Measurements from ENCODE around the gene STAG2.
A peak's percentile ranks its signal among the peaks of the same experiment; 100 is the strongest.
"Not testable (repeated sequence)": the region's sequence is repeated elsewhere in the genome, so short reads cannot be mapped to it uniquely, and the experiment has no call there.

Gene STAG2

DNA sequence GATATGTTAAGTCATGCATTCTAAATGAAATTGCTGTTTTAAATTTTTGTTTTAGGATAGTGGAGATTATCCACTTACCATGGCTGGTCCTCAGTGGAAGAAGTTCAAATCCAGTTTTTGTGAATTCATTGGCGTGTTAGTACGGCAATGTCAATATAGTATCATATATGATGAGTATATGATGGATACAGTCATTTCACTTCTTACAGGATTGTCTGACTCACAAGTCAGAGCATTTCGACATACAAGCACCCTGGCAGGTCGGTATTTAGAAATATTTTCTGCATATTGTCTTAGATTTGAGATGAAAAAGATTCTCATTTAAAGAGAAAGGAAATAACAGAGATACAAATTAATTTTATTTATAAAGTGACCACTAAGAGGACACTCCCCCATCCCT is 83.6 kb downstream of the STAG2 start:
- no peak for DNase-seq

DNA sequence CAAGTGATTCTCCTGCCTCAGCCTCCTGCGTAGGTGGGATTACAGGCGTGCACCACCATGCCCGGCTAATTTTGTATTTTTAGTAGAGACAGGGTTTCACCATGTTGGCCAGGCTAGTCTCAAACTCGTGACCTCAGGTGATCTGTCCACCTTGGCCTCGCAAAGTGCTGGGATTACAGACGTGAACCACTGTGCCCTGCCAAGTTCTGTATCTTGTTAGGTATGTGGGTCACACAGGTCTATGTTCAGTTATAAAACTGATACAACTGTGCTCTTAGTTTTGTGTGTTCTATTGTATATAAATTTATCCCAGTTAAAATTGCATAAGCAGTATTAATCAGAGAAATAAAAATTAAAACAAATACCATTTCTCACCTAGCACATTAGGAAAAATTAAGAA is 122.9 kb downstream of the STAG2 start:
- not testable (repeated sequence) for DNase-seq

- DNase-seq = no peak
Measured at GRCh38 chrX:124085063-124085462, 123.6 kb downstream of the STAG2 start.

DNA sequence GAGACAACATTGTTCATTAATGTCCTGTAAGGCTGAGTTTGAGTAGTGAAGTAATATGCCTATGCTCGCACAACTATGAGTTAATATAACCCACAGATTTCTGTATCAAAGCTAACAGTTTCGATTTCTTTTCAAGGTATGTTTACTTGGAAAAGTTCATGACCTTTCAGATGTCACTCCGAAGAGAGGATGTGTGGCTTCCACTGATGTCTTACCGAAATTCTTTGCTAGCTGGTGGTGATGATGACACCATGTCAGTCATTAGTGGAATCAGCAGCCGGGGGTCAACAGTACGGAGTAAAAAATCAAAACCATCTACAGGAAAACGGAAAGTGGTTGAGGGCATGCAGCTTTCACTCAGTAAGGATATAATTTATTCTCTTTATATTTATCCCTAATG is 124.9 kb downstream of the STAG2 start:
- DNase-seq = peak; percentile 3

DNA sequence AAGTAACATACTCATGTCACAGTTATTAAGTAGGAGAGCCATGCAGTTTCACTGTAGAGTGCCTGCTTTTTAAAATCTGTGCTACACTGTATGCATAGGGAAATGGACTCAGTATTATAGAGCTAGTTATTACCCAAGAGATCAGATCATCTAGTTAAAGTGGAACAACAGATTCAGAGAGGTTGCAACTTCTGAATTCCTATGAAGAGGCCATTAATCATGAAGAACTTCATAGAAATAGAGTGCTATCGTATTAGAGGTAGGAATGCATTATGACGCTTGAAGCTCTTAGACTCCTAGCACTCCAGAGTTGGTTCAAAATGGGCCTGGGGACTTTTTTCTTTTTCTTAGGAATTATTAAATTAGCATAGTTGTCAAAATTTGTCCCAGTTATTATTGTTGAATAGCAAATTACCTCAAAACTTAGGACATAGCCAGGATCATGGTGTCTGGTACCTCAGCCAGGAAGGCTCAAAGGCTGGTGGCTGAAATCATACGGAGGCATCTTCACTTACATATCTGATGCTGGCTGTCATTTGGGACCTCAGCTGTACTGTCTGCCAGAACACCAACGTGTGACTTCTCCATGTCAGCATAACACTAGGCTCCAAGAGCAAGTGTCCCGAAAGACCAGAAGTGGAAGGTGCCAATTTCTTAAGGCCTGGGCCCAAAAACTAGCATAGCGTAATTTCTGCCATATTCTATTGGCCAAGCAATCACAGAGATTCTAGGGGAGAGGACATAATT is 125.7 kb downstream of the STAG2 start:
- no peak for DNase-seq

GRCh38 chrX:124093222-124093621 is 131.7 kb downstream of the STAG2 start:
- no peak for DNase-seq

DNA sequence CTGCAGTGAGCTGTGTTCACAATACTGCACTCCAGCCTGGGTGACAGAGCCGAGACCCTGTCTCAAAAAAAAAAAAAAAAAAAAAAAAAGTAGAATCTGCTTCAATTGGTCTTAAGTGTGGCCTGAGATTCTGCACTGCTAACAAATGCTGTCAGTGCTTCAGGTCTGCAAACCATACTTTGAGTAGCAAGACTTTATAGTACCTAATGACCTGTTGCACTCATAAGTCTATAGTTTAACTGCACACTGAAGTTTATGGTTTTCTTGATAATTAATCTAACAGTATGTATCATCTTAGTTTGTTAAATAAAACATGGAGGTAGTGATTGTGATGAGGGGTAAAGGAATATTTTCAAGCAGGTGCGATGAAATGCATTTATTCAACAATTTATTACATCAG is 135.6 kb downstream of the STAG2 start:
- no peak for DNase-seq

DNA sequence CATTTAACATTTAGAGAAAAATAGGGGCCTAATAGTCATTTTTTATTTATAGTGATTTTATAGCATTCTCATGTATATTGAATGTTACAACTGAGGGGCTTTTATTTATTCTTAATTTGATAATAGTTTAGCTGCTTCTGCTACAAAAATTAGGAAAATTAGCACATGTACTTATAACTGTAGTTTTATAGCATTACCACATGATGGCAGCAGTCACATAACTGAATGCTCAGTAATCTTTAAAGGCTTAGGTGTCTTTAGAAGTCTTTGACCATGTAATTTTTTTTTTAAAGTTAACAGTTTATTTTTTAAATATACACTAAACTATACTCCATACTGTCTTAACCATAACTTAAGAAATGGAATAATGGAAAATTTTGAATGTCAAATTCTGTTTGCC is 136.6 kb downstream of the STAG2 start:
- DNase-seq = no peak

DNA sequence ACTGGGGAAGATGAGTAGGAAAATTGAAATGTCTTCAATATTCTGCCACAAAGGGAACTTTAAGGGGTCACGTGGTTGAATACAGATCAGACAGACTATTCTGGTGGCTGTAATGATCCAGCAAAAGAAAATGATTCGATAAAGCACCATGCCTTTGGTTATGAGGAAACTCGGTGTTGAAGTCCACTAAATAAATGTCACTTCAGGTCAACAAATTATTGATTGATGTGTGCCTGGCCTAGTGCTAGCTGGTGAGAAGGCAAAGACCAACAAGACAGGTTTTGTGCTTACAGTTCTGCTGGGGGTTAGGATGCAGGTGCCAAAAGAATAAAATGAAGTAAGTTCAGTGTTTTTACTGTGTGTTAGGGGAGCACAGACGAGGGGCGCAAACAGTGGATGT is 142.5 kb downstream of the STAG2 start:
- DNase-seq = no peak

GRCh38 chrX:124104512-124104911 is 143.0 kb downstream of the STAG2 start:
- not testable (repeated sequence) for DNase-seq

DNA sequence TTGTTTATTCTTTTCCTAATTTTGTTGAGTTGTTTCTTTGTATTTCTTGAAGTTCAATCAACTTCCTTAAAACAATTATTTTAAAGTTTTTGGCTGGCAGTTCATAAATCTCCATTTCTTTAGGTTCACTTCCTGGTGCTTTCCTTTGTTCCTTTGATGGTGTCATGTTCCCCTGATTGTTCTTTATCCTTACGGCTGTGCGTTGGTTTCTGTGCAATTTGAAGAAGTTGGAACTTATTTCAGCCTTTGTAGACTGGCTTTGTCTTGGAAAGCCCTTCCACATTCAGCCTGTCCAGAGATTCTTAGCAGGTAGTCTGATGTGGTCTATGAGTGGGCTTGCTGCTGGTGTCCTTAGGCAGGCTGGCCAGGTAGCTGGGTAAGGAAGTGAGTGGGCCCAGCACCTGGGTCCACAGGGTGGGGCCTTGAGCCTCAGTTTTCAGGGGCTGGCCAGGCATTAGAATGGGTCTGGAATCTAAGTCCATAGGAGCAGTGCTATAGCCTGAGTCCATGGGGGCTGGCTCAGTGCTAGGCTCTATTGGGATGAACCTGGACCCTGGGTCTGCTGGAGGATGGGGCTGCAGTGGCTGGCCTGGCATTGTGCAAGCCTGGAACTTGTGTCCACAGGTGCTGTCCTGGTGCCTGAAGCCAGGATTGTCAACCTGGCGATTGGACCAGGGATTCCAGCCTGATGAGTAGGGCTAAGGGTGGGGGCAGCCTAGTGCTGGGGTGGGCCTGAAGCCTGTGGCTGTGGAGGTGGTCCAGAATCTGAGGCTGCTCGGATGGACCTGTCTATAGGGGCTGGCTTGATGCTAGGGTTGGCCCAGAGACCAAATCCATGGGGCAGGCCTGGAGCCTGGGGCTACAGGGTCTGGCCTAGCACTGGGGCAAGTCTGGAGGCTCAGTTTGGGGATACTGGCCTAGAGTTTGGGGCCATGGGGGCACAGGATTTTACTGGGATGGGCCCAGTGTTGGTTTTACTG is 152.4 kb downstream of the STAG2 start:
- no peak for DNase-seq

- no peak for DNase-seq
Measured at GRCh38 chrX:124117325-124117724, 155.8 kb downstream of the STAG2 start.

DNA sequence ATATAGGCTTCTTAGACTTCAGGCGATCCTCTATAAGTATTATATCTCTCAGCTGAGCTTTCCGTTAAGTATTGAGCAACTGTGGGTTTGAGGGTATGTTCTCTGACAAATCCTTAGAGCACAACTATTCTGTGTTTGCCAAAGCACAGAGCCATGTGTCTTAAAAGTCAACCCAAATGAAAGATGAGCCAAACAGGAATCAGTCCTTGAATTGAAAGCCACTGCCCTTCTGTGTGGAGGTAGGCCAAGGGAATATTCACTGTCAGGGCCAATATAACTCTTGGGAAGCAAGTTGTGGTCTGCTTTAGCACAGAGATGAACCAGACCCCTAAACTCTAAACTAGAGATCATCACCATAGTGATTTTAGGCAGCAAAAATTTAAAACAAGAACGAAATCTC is 164.0 kb downstream of the STAG2 start:
- no peak for DNase-seq

GRCh38 chrX:124127496-124127895 is 166.0 kb downstream of the STAG2 start:
- DNase-seq = no peak

DNA sequence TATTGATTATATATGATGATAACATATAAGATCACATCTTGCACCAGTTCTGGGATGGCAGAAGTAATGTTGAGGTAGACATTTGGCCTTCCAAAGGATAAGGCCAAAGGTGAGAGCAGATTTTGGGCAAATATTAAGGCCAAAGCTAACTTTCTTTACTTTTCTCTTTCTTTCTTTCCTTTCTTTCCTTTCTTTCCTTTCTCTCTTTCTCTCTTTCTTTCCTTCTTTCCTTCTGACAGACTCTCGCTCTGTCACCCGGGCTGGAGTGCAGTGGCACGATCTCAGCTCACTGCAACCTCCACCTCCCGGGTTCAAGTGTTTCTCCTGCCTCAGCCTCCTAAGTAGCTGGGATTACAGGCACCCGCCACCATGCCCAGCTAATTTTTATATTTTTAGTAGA is 170.9 kb downstream of the STAG2 start:
- DNase-seq = not testable (repeated sequence)

- DNase-seq = no peak
Measured at GRCh38 chrX:124145749-124146148, 184.2 kb downstream of the STAG2 start.

DNA sequence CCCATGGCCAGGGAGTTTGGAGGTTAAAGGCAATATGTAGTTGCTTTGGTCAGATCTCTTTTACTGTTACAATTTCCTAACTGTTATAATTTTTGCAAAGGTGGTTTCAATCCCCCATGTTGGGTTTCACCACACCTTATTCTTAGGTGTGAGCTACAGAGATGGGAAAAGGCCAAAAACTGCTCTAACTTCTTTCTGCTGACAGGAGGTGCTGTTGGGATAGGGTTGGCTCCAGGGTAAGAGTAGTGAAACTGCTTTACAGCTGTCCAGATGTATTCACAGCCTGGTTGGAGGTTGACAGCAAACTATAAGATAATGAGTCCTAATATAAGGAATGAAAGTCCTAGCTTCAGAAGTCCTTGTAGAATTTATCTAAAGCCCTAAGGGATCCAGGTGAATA is 189.7 kb downstream of the STAG2 start:
- no peak for DNase-seq

Measured in CD4-positive, alpha-beta T cell treated with Interferon gamma for 1 hour (primary cell).